Stomach smooth muscle (tissue), 2 donors: ENCODE data around the gene COL23A1.

Experiments used
- H3K27ac ChIP-seq: one replicate; pipeline ENCODE4 v1.7.0; 2013; ENCODE audit warnings: mild to moderate bottlenecking, low read length, inconsistent platforms
- H3K27me3 ChIP-seq, 2 donors: one replicate each; pipeline ENCODE4 v1.7.0; 2013; ENCODE audit warnings: low read length in 2 of 2; ENCODE audit not compliant: insufficient read depth in 2 of 2, control insufficient read depth in 1 of 2
- H3K36me3 ChIP-seq, 2 donors: one replicate each; pipeline ENCODE4 v1.7.0; 2013; ENCODE audit warnings: low read length in 2 of 2; ENCODE audit not compliant: control insufficient read depth in 2 of 2, insufficient read depth in 2 of 2
- H3K4me1 ChIP-seq: one replicate; pipeline ENCODE4 v1.7.0; 2013; ENCODE audit warnings: low read length; ENCODE audit not compliant: control insufficient read depth, insufficient read depth
- H3K4me3 ChIP-seq, 2 donors: one replicate each; pipeline ENCODE4 v1.7.0; 2013; ENCODE audit warnings: low read length in 2 of 2
- H3K9ac ChIP-seq, 2 donors: one replicate each; pipeline ENCODE4 v1.7.0; 2013; ENCODE audit warnings: low read length in 2 of 2, mild to moderate bottlenecking in 1 of 2
- H3K9me3 ChIP-seq, 2 donors: one replicate each; pipeline ENCODE4 v1.7.0; 2013; ENCODE audit warnings: low read length in 2 of 2; ENCODE audit not compliant: control insufficient read depth in 2 of 2
- donor health status: healthy.
- donor health status: Pancreatic carcinoma.

Gene COL23A1

DNA sequence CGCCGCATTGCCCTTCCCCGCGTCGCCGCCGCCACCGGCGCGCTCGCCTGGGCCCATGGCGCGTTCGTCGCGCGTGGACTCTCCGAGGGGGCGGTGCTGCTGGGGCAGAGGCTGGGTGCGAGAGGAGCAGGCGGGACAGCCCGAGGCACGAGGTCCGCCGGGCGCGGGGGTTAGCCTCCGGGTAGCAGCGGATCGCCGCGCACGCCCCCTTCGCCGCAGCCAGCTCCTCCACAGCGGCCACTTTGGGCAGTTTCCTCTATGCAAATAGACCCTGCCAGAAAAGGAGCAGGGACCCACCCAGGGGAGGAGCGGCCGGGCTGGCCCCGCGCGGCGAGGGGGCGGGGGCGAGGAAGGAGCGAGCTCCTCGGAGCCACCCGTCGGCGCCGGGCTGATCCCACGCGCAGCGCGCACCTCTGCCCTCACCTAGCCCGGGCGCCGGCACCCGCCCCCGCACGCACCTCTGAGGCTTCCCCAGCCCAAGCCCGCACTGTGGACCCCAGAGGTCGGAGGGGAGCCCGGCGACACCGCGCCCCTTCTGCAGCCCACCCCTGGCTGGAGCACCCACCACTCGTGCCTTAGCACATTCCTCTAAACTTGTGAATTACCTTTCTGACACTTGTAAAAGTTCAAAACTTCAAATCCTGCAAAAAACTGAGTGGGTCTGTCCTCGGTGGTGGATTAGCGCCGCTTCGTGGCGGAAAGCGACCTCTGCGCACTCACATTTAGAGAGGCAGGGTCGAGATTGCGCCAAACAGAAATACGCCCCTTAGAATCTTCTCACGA is at the start of gene COL23A1:
COL23A1 (minus strand) TSS at position 253 of the 783 bp plus-strand sequence.
- Histone ChIP-seq H3K4me1 (peaks cover 29% of the 10 kb centered on the region), H3K36me3 (peaks cover 0 to 2% of the 10 kb centered on the region in 2 donors), H3K9me3 (no peaks in the 10 kb centered on the region), H3K4me3 (peak within 1 kb of the TSS; percentile 13 to 73), H3K27me3 (peaks cover 4 to 11% of the 10 kb centered on the region in 2 donors), H3K27ac (peak within 1 kb of the TSS; percentile 11), H3K9ac (peak within 1 kb of the TSS in 1 of 2 donors; percentile 47)

DNA sequence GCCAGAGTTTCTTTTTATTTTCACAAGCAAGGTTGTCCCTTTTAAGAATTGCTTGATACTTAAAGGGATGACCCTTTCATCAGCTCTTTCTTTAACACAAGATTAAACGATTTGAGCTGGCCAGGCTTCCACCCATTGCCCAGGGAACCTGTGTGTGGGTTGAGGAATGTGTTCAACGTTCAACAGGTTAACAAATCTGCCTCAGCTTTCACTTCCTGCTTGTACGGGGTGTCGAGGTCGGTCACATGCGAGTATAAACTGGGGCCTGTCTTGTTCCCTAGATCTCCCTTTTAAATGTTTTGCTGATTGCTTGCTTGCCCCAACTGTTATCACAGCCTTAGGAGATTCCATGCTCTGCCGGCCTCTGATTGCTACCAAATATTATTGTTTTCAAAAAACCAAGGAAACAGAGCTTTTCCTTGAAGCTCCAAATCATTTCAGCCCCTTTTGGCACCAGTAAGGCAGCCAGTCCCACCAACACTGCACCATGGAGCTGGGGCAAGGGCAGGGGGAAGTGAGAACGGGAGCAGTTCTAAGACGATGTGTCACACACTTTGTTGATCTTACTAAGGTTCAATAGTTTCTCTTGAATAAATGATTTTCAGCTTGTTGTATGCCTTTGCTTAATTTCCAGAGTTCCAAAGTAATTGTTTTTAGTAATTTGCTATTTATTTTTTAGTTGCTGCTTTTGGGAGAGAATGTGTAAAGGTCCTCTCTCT is 47.3 kb upstream of the COL23A1 start:
- no peaks in the 10 kb centered on the region for H3K9me3 ChIP-seq
- H3K36me3 ChIP-seq = no peaks in the 10 kb centered on the region
- no peak overlapping the region for H3K27ac ChIP-seq
- no peak overlapping the region for H3K9ac ChIP-seq
- no peaks in the 10 kb centered on the region for H3K27me3 ChIP-seq
- no peaks in the 10 kb centered on the region for H3K4me1 ChIP-seq
- no peak overlapping the region for H3K4me3 ChIP-seq

DNA sequence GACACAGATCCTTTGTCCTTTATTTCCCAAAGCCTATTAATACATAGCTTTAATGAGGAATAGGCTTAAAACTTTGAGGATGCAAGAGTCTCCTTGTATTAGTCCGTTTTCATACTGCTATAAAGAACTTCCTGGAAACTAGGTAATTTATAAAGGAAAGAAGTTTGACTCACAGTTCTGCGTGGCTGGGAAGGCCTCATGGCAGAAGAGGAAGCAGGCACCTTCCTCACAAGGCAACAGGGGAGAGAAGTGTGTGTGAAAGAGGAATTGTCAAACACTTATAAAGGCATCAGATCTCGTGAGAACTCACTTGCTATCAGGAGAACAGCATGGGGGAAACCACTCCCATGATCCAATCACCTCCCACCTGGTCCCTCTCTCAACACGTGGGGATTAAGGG is 42.1 kb upstream of the COL23A1 start:
- Histone ChIP-seq H3K9me3 (no peaks in the 10 kb centered on the region), H3K4me3 (no peak overlapping the region)

DNA sequence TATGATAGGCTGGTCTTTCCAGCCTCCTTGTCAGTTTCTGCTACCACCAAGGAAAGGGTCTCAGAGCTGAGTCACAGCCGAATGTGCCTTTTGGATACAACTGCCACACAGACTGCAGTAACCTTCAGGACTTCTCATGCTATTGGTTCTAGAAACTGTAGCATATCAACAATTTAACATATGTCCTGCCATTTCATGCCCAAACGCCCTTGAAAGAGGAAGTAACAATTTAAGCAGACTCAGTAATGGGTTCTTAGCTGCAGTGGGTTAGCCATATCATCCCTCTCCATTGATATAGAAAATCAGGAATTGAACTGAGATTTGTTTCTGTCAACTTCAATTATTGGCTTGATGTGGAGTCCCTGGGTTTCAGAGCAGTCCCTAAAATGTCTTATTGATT is 40.8 kb upstream of the COL23A1 start:
- Histone ChIP-seq H3K9me3 (no peaks in the 10 kb centered on the region), H3K36me3 (no peaks in the 10 kb centered on the region), H3K27ac (no peak overlapping the region), H3K27me3 (no peaks in the 10 kb centered on the region), H3K9ac (no peak overlapping the region), H3K4me3 (no peak overlapping the region), H3K4me1 (peaks cover 4% of the 10 kb centered on the region)

More for the DNA sequence above, 42.1 kb upstream of the COL23A1 start:
- Histone ChIP-seq H3K36me3 (no peaks in the 10 kb centered on the region), H3K9ac (no peak overlapping the region), H3K27ac (no peak overlapping the region), H3K4me1 (peaks cover 2% of the 10 kb centered on the region), H3K27me3 (no peaks in the 10 kb centered on the region)

DNA sequence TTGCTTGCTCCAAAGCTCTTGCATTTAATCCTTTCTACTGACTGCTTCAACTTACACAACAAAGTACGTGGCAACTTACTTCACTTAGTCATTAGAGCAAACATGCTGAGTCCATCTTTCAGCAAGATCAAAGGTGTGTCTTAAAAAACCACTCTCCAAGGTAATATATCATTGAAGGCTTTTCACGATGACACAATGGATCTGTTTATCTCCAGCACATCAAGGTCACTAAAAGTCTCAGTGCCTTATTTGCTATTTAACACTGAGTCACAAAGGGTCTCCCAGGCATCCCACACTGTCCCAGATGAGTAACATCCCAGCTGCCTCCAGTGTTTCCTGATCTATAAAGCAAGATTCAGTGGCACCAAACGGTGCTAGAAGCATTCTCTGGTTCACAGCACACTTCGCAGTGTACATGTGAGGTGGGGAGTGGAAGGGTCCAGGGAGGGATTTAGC is 40.3 kb upstream of the COL23A1 start:
- Histone ChIP-seq H3K4me3 (no peak overlapping the region), H3K9ac (no peak overlapping the region), H3K9me3 (no peaks in the 10 kb centered on the region), H3K27ac (no peak overlapping the region), H3K4me1 (peaks cover 4% of the 10 kb centered on the region), H3K27me3 (no peaks in the 10 kb centered on the region), H3K36me3 (no peaks in the 10 kb centered on the region)

DNA sequence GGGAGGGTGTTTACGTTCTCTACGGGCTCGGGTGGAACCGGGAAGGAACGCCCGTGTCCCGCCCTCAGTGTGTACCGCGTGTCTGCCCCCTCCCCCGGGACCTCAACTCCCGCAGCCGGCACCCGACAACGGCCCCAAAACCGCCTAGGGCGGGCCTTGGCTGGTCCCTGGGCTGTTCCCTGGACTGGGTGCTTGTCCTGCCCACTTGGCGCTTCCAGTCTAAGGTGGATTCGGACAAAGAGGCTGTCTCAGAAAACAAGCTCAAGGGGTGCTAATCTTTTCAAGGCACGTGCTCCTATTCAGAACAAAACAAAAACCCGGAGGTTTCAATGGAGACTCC is 37.0 kb upstream of the COL23A1 start:
- H3K36me3 ChIP-seq = peaks cover 3 to 7% of the 10 kb centered on the region in 2 donors
- peak overlapping the region; percentile 29 to 52 for H3K9ac ChIP-seq
- peaks cover 17% of the 10 kb centered on the region for H3K4me1 ChIP-seq
- H3K4me3 ChIP-seq = peak overlapping the region; percentile 62 to 76
- no peaks in the 10 kb centered on the region for H3K9me3 ChIP-seq
- H3K27me3 ChIP-seq = no peaks in the 10 kb centered on the region
- peak overlapping the region; percentile 49 for H3K27ac ChIP-seq

DNA sequence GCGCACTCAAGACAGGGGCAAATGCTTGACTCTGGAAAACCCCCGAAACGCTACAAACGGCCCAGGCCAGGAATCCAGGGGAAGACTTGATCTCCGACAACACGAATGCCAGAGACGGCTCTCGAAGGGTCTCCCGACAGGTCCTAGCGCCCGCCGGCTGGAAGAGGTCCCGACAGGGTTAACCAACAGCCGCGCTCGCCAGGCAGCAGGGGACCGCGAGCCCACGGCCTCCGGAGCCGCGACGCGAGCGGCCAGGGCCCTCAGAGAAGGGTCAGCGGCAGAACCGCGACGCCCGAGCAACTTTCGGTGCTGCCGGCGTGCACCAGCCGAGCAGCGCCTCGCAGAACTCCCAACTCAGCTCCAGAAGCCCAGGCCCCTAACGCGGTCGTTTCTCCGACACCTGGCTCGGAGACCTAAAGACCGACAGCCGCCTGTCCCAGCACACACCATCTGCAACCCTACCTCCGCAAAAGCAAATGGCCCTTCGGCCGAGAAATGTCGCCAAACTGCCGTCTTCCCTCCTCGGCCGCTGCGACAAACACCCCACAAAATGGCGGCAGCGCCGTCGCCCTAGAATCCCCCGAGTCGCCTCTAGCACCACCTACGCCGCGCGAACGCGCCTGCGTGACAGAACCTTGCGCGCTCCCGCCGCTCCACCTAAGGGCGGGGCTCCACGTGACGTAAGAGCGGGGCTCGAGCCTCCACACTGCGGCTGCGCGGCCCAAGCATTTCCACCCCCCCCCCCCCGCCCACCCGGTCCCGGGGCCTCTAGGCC is 36.5 kb upstream of the COL23A1 start, which contains the start of gene CLK4:
CLK4 (minus strand) TSS at position 567 of the 775 bp plus-strand sequence. CDS start 3,634 bp downstream, outside the sequence.
- Histone ChIP-seq H3K4me3 (peak within 1 kb of the TSS; percentile 95 to 98), H3K9me3 (no peaks in the 10 kb centered on the region), H3K27ac (peak within 1 kb of the TSS; percentile 92), H3K9ac (peak within 1 kb of the TSS; percentile 97), H3K36me3 (peaks cover 3 to 10% of the 10 kb centered on the region in 2 donors), H3K27me3 (no peaks in the 10 kb centered on the region), H3K4me1 (peaks cover 17% of the 10 kb centered on the region)

DNA sequence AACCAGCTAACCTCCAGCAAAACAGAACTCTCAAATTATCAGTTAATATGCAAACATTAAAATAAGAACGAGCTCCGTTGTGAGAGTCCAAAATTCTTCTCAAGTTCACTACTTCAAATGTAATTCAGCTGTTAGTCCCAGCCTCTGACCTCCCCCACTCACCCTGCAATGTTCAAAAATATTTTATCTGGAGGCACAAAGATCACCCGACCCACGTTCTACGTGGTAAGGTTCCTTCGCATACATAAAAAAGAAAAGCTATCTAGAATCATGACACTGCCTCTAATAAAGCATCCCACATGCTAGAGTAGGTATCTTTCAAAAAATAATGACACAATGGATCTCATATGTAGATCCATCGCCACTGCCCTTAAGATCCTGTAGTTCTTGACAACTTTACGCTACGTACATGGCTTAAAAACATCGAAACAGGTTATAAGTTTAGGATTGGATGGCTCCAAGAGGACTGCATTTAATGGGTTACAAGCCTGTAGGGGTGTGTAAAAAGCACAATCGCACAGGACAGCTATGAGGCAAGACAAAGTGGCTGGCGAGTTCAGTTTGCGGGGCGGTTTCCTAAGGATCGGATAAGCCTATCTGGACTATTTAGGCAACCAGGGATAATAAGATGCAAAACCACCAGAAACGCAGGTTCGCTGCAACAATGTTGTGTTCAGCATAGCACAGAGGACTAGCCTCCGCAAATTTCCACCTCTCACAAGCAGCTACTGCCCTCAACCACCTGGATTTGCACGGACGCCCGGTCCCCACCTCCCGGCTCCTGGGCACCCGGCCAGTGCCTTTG is 35.7 kb upstream of the COL23A1 start:
- peak overlapping the region; percentile 92 for H3K27ac ChIP-seq
- peak overlapping the region; percentile 97 for H3K9ac ChIP-seq
- peak overlapping the region; percentile 95 to 98 for H3K4me3 ChIP-seq
- H3K27me3 ChIP-seq = no peaks in the 10 kb centered on the region
- H3K4me1 ChIP-seq = peaks cover 17% of the 10 kb centered on the region
- H3K9me3 ChIP-seq = no peaks in the 10 kb centered on the region
- peaks cover 5 to 13% of the 10 kb centered on the region in 2 donors for H3K36me3 ChIP-seq

DNA sequence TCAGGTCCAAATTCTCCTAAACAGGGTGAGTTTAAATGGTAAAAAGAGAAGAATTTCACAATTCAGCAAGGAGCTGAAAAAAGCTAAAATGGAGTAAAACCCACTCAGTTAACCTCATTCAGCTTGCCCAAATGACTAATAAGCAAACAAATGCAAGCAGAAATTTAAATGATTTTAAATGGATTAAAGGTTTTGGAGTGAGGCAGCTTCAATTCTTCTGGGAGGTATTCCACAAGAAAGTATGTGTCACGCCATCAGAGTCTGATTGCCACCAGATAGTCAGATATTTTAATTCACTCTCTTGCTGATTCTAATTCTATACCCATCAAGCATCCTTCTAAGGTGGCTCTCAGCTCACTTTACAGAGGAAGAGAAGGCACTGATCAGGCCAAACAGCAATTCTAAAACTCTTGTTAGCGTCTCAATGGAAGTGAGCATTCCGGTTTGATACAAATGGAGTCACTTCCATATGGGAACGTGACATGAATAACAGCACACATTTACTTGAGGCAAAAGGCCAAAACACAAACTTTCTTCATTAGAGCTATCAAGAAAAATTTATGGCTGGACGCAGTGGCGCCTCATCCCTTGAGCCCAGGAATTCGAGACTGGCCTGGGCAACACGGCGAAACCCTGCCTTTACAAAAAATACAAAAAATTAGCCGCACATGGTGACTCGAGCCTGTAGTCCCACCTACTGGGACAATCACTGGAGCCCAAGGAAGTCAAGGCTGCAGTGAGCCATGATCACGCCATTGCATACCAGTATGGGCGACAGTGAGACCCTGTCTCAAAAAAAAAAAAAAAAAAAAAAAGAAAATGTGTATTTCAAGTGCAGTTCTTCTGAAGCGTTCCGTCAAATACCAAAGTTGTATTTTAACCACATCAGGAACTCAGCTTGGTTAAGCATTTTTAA is 34.7 kb upstream of the COL23A1 start:
- Histone ChIP-seq H3K4me1 (peaks cover 17% of the 10 kb centered on the region), H3K9me3 (no peaks in the 10 kb centered on the region), H3K36me3 (peaks cover 7 to 21% of the 10 kb centered on the region in 2 donors), H3K4me3 (peak overlapping the region; percentile 95 to 98), H3K27ac (no peak overlapping the region), H3K9ac (peak overlapping the region; percentile 97), H3K27me3 (no peaks in the 10 kb centered on the region)
